ENCODE results near the gene TSSC4. TPM values are rescaled to one million over a fixed set of nuclear protein-coding genes. Genes with fewer than 3 reads are reported as not detected.
A peak's percentile ranks its signal among the peaks of the same experiment; 100 is the strongest.

Gene TSSC4
- total RNA-seq, 1 donor from 2014 or later, result 40.0 TPM

GRCh38 chr11:2369320-2369719, 31.2 kb upstream of the TSSC4 start:
- no peak for DNase-seq (ENCODE audit: low read depth)
- H3K4me3 ChIP-seq (ENCODE audit: low read depth, low read length), result no peak overlapping the region

DNA sequence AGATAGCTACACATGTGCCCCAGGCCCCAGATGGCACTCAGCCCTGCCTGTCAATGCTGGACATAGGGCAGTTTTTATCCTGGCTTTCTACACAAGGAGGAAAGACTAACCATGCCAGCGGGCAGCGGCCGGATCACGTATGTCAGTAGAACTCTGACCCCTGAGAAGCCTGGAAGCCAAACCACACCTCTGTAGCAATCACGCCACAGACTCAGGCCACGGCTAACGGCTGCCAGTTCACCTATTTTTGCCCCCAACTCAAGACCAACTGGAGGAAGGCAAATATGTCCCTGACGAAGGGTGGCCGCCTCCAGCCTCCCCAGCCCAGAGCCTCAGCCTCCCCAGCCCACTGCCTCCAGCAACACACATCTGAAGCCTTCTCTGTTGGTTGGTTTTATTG, 30.7 kb upstream of the TSSC4 start:
- no peak for TF ChIP-seq CTCF (conservative IDR thresholded peaks at IDR 0.05; ENCODE audit: low read depth, low read length)
- no peak for DNase-seq (ENCODE audit: low read depth)

More at GRCh38 chr11:2369320-2369719, 31.2 kb upstream of the TSSC4 start:
- TF ChIP-seq CTCF (conservative IDR thresholded peaks at IDR 0.05; ENCODE audit: low read depth, low read length), result no peak

GRCh38 chr11:2374456-2375201, 25.9 kb upstream of the TSSC4 start:
- DNase-seq (ENCODE audit: low read depth), result no peak
- TF ChIP-seq CTCF (conservative IDR thresholded peaks at IDR 0.05; ENCODE audit: low read depth, low read length), result no peak
- no peak overlapping the region for H3K4me3 ChIP-seq (ENCODE audit: low read depth, low read length)

More for the DNA sequence above, 30.7 kb upstream of the TSSC4 start:
- H3K4me3 ChIP-seq (ENCODE audit: low read depth, low read length), result no peak overlapping the region

- no peak for TF ChIP-seq CTCF (conservative IDR thresholded peaks at IDR 0.05; ENCODE audit: low read depth, low read length)
- H3K4me3 ChIP-seq (ENCODE audit: low read depth, low read length), result no peak overlapping the region
- no peak for DNase-seq (ENCODE audit: low read depth)
Observed at GRCh38 chr11:2375341-2375853, 25.2 kb upstream of the TSSC4 start.

GRCh38 chr11:2375964-2376551, 24.5 kb upstream of the TSSC4 start:
- TF ChIP-seq CTCF (conservative IDR thresholded peaks at IDR 0.05; ENCODE audit: low read depth, low read length), result no peak
- peak overlapping the region; percentile 51 for H3K4me3 ChIP-seq (ENCODE audit: low read depth, low read length)
- peak; percentile 70 for DNase-seq (ENCODE audit: low read depth)

GRCh38 chr11:2376751-2377451, 23.6 kb upstream of the TSSC4 start, which contains the start of gene CD81:
CD81 (plus strand) TSS chr11:2377310; CDS start chr11:2377550, 240 bp downstream.
- no peak for DNase-seq (ENCODE audit: low read depth)
- TF ChIP-seq CTCF (conservative IDR thresholded peaks at IDR 0.05; ENCODE audit: low read depth, low read length), result no peak
- peak within 1 kb of the TSS; percentile 83 for H3K4me3 ChIP-seq (ENCODE audit: low read depth, low read length)

Measured in epithelial cell of proximal tubule (primary cell).